Heart right ventricle (tissue), 16 donors: ENCODE results near the gene TRMU. TPM values are rescaled to one million over a fixed set of nuclear protein-coding genes. Genes with fewer than 3 reads are reported as not detected.

Experiments used
- ATAC-seq, 8 donors: fragments of 200-7000 bp; cut with Tn5 transposase; one replicate each; pipeline ENCODE4 v1.9.1; 2020; ENCODE audit warnings: mild to moderate bottlenecking in 8 of 8, moderate library complexity in 8 of 8, moderate number of reproducible peaks in 1 of 8
- DNase-seq, 2 donors: peaks; one replicate each; pipeline ENCODE4 v3.0.0-alpha.2; 2020
- H3K27ac ChIP-seq, 10 donors: fragments of 200-600 bp; sonication (generic) in 2 of 10; one replicate each; pipeline versions ENCODE4 v1.5.0 to v1.8.0; 2020 to 2022; ENCODE audit warnings: mild to moderate bottlenecking in 3 of 10
- H3K27me3 ChIP-seq, 7 donors: fragments of 200-600 bp; one replicate each; pipeline ENCODE4 v1.8.0; 2021 to 2022; ENCODE audit warnings: mild to moderate bottlenecking in 2 of 7
- H3K36me3 ChIP-seq, 9 donors: fragments of 200-600 bp; sonication (generic) in 1 of 9; one replicate each; pipeline versions ENCODE4 v1.5.0 to v1.8.0; 2020 to 2022; ENCODE audit warnings: mild to moderate bottlenecking in 2 of 9
- H3K4me1 ChIP-seq, 9 donors: fragments of 200-600 bp; sonication (generic) in 1 of 9; one replicate each; pipeline versions ENCODE4 v1.5.0 to v1.8.0; 2020 to 2022; ENCODE audit warnings: mild to moderate bottlenecking in 4 of 9
- H3K4me3 ChIP-seq, 10 donors: fragments of 200-600 bp; sonication (generic) in 2 of 10; one replicate each; pipeline versions ENCODE4 v1.5.0 to v1.8.0; 2020 to 2022; ENCODE audit warnings: mild to moderate bottlenecking in 7 of 10, moderate library complexity in 2 of 10
- H3K9me3 ChIP-seq, 11 donors: fragments of 200-600 bp in 10 of 11; sonication (generic) in 2 of 11; one replicate each; pipeline versions ENCODE4 v1.5.0 to v1.8.0; 2013 to 2022; ENCODE audit warnings: mild to moderate bottlenecking in 2 of 11, control low read depth in 1 of 11, moderate library complexity in 1 of 11
- WGBS, 2 donors: extraction: QIAGEN DNeasy Blood & Tissue Kit; methylation state at CpG; one replicate each; pipeline ENCODE4 v1.1.7; 2013; ENCODE audit warnings: inconsistent platforms in 1 of 2; 5-methylcytosine and 5-hydroxymethylcytosine counted together
- intact Hi-C, 10 donors: fragments of 100-400 bp; cut with DNase I; formaldehyde crosslinking; loops; one replicate each; pipeline versions ENCODE4 v1.11.1 to v1.14.2; 2022
- polyA plus RNA-seq, 2 donors: library from polyadenylated mRNA; stranded (reverse); fragments of 200-250 nt; gene quantifications; one replicate each; pipeline ENCODE4 v1.2.3, GENCODE V29; 2013
- total RNA-seq, 10 donors: library from RNA; stranded (reverse); fragmentation: NEBNext Ultra II Directional in 3 of 10; extraction: Animal tissue kit (Norgen Biotek cat#: 25700) in 3 of 10; gene quantifications; one replicate each; pipeline versions ENCODE4 v1.2.1 to v1.2.4, GENCODE V29; 2021 to 2023
- TF ChIP-seq, protein P1 (sequence below), 9 donors: fragments of 200-600 bp; sonication (generic) in 2 of 9; IDR thresholded peaks; one replicate each; pipeline versions ENCODE4 v1.5.0 to v1.8.0; 2021 to 2022; ENCODE audit warnings: antibody characterized with exemption in 9 of 9, mild to moderate bottlenecking in 5 of 9, moderate library complexity in 1 of 9
- donor health status: Arrhythmogenic right ventricular cardiomyopathy.
- donor health status: ischemic (EF 13 %, LVEDD 7.1; RV severe dilation, severe dysfunction).
- donor health status: healthy with polysubstance abuse.
- donor health status: DM: no; HTN: yes; CAD: no.
- donor health status: DM: no; HTN: no; CAD: no.
- donor health status: ischemic (EF 25% LVEDD 6.9; RV normal size, moderate dysfunction).
- donor health status: ischemic (EF 25% LVEDD 5.7; RV mildly dilated, moderate dysfunction).
- donor health status: healthy.
- donor health status: DM: yes; HTN: yes; CAD: no.
- donor health status: Ischemic cardiomyopathy.
- donor health status: ischemic (EF 35%, LVEDD 5.7; RV mildly dilated, moderate dysfunction).
- donor health status: nonischemic (EF 11% LVEDD 7.7; RV severe dilation, severe dysfunction).
- donor health status: DM: yes; HTN: yes; CAD: no.
- donor health status: PGD.
- donor health status: ischemic (EF 29% LVEDD 5.4; RV normal size, mild dysfunction).
- donor health status: nonischemic (EF 23%, LVEDD 6.1; RV moderate dilation, normal function).

The TRMU gene
- total and polyA plus RNA-seq, 12 donors = 22.1 to 80.5 (median 31.1) TPM

DNA sequence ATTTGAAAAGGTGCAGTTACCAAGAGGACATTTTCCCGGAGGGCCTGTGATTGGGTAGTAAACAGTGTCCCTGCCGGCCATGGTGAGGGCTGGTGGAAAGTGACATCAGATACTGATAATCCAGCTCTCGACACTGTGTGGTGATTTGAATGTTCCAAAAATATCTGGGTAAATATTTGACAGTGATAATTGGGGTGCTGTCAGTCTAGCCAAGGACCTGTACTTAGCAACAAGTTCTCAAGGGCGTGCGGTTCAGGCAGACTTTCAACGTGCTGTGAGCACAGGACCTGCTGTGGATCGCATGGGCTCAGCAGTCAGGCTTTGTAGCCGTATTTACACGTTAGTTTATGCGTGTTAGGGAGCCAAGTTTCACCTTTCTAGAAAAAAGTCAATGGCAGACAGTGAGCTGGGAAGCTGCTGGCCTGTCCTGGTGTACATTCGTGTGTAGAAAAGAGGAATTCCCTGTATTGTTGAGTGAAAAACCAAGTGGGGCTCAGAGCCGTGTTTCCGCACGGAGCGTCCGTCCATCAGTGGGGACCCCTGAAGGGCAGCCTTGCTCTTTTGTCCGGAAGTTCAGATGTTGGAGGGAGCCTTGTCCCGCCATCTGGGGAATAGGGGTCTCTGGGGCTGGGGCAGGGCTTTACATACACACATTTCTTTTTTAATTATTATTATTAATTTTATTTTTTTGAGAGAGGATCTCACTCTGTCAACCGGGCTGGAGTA lies 11.3 kb downstream of the TRMU start:
- Histone ChIP-seq H3K36me3 (peaks cover 0 to 100% (median 48%) of the 10 kb centered on the region in 9 donors), H3K4me1 (peaks cover 0 to 50% (median 29%) of the 10 kb centered on the region in 9 donors), H3K27me3 (no peaks in the 10 kb centered on the region), H3K4me3 (no peak overlapping the region), H3K27ac (peak overlapping the region; percentile 50 to 94 (median 86)), H3K9me3 (no peaks in the 10 kb centered on the region)
- 49 to 77% methylated on average over 19 of the region's 19 CpGs for WGBS, 2 donors
- intact Hi-C loops = loop anchor here in 1 of 10 donors (5.0 kb wide), 1 partner anchor 200 kb away; no protein-coding TSS in a partner anchor
- ATAC-seq (peak; percentile 70 to 86 (median 79)), DNase-seq (peak; percentile 56 to 70)
- TF ChIP-seq, protein P1, sequence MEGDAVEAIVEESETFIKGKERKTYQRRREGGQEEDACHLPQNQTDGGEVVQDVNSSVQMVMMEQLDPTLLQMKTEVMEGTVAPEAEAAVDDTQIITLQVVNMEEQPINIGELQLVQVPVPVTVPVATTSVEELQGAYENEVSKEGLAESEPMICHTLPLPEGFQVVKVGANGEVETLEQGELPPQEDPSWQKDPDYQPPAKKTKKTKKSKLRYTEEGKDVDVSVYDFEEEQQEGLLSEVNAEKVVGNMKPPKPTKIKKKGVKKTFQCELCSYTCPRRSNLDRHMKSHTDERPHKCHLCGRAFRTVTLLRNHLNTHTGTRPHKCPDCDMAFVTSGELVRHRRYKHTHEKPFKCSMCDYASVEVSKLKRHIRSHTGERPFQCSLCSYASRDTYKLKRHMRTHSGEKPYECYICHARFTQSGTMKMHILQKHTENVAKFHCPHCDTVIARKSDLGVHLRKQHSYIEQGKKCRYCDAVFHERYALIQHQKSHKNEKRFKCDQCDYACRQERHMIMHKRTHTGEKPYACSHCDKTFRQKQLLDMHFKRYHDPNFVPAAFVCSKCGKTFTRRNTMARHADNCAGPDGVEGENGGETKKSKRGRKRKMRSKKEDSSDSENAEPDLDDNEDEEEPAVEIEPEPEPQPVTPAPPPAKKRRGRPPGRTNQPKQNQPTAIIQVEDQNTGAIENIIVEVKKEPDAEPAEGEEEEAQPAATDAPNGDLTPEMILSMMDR (IDR thresholded peaks at IDR 0.05) = peak in 2 of 9 donors; percentile 10 to 29

- DNase-seq (no peak), ATAC-seq (no peak)
- TF ChIP-seq, protein P1 (IDR thresholded peaks at IDR 0.05) = no peak
- Histone ChIP-seq H3K27ac (peak overlapping the region; percentile 50 to 94 (median 86)), H3K36me3 (peaks cover 0 to 100% (median 56%) of the 10 kb centered on the region in 9 donors), H3K4me3 (no peak overlapping the region), H3K27me3 (no peaks in the 10 kb centered on the region), H3K9me3 (no peaks in the 10 kb centered on the region), H3K4me1 (peaks cover 0 to 53% (median 30%) of the 10 kb centered on the region in 9 donors)
- intact Hi-C loops = loop anchor here in 1 of 10 donors (5.0 kb wide), 1 partner anchor 200 kb away; no protein-coding TSS in a partner anchor
- 75 to 88% methylated on average over 12 of the region's 12 CpGs for WGBS, 2 donors
Observed at GRCh38 chr22:46347646-46348045, 12.1 kb downstream of the TRMU start.

GRCh38 chr22:46348099-46348695 lies 12.7 kb downstream of the TRMU start:
- DNase-seq (no peak), ATAC-seq (peak in 5 of 8 donors; percentile 9 to 55 (median 45))
- Histone ChIP-seq H3K4me3 (no peak overlapping the region), H3K27me3 (no peaks in the 10 kb centered on the region), H3K27ac (peak overlapping the region; percentile 14 to 94 (median 86)), H3K9me3 (no peaks in the 10 kb centered on the region), H3K36me3 (peaks cover 0 to 100% (median 62%) of the 10 kb centered on the region in 9 donors), H3K4me1 (peaks cover 0 to 58% (median 30%) of the 10 kb centered on the region in 9 donors)
- WGBS, 2 donors = 66 to 71% methylated on average over 15 of the region's 15 CpGs
- TF ChIP-seq, protein P1 (IDR thresholded peaks at IDR 0.05) = no peak
- intact Hi-C loops = loop anchor here in 1 of 10 donors (5.0 kb wide), 1 partner anchor 199 kb away; no protein-coding TSS in a partner anchor

GRCh38 chr22:46349238-46349637 lies 13.7 kb downstream of the TRMU start:
- peak overlapping the region in 8 of 10 donors; percentile 50 to 94 (median 86) for H3K27ac ChIP-seq
- H3K36me3 ChIP-seq = peaks cover 0 to 100% (median 65%) of the 10 kb centered on the region in 9 donors

More at GRCh38 chr22:46349238-46349637, 13.7 kb downstream of the TRMU start:
- Histone ChIP-seq H3K9me3 (no peaks in the 10 kb centered on the region), H3K4me1 (peaks cover 2 to 68% (median 39%) of the 10 kb centered on the region in 9 donors), H3K27me3 (no peaks in the 10 kb centered on the region), H3K4me3 (no peak overlapping the region)
- TF ChIP-seq, protein P1 (IDR thresholded peaks at IDR 0.05) = peak in 1 of 9 donors; percentile 8
- intact Hi-C loops = loop anchor here in 1 of 10 donors (5.0 kb wide), 1 partner anchor 198 kb away; no protein-coding TSS in a partner anchor
- ATAC-seq (peak in 1 of 8 donors; percentile 15), DNase-seq (no peak)
- 76 to 78% methylated on average over 18 of the region's 18 CpGs for WGBS, 2 donors
